Hematopoietic multipotent progenitor cell treated with erythropoietin and hydrocortisone succinate and interleukin-3 and kit ligand, for 17 days (in vitro differentiated cells): Measurements from ENCODE around the gene PHLDA3.

Source experiments
- DNase-seq: peaks from one replicate; pipeline ENCODE4 v3.0.0-alpha.2; 2015; ENCODE audit warnings: low spot score

PHLDA3 gene

GRCh38 chr1:201429736-201430501 lies 39.1 kb downstream of the PHLDA3 start:
- no peak for DNase-seq

GRCh38 chr1:201427963-201428362 lies 41.0 kb downstream of the PHLDA3 start:
- no peak for DNase-seq

GRCh38 chr1:201426479-201427310 lies 42.3 kb downstream of the PHLDA3 start:
- DNase-seq, result no peak

- DNase-seq, result no peak
Observed at GRCh38 chr1:201424146-201424545, 44.8 kb downstream of the PHLDA3 start.

- DNase-seq, result no peak
Observed at GRCh38 chr1:201423655-201424054, 45.3 kb downstream of the PHLDA3 start.

GRCh38 chr1:201422436-201423030 lies 46.5 kb downstream of the PHLDA3 start:
- DNase-seq, result no peak

GRCh38 chr1:201422026-201422425 lies 47.0 kb downstream of the PHLDA3 start:
- no peak for DNase-seq

GRCh38 chr1:201421041-201421440 lies 47.9 kb downstream of the PHLDA3 start:
- DNase-seq, result no peak

GRCh38 chr1:201420608-201421002 lies 48.4 kb downstream of the PHLDA3 start:
- DNase-seq, result no peak

GRCh38 chr1:201419746-201420607 lies 49.0 kb downstream of the PHLDA3 start:
- no peak for DNase-seq

- no peak for DNase-seq
Observed at GRCh38 chr1:201419256-201419655, 49.7 kb downstream of the PHLDA3 start.

GRCh38 chr1:201418461-201418860 lies 50.5 kb downstream of the PHLDA3 start:
- no peak for DNase-seq
